ENCODE measurements around the gene CAMKMT.

Gene CAMKMT

GRCh38 chr2:44519026-44519425 lies 157.3 kb downstream of the CAMKMT start:
- DNase-seq (ENCODE audit: low read depth), result no peak

GRCh38 chr2:44522846-44523245 lies 161.1 kb downstream of the CAMKMT start:
- no peak for DNase-seq (ENCODE audit: low read depth)
- H3K4me3 ChIP-seq (ENCODE audit: control insufficient read depth, low read depth, low read length), result no peak overlapping the region
- TF ChIP-seq CTCF (IDR thresholded peaks at IDR 0.05; ENCODE audit: control insufficient read depth, insufficient read depth, low read depth, low read length, missing control alignments), result no peak

More at GRCh38 chr2:44519026-44519425, 157.3 kb downstream of the CAMKMT start:
- TF ChIP-seq CTCF (IDR thresholded peaks at IDR 0.05; ENCODE audit: control insufficient read depth, insufficient read depth, low read depth, low read length, missing control alignments), result no peak
- no peak overlapping the region for H3K4me3 ChIP-seq (ENCODE audit: control insufficient read depth, low read depth, low read length)

GRCh38 chr2:44524347-44524926 lies 162.7 kb downstream of the CAMKMT start:
- no peak for TF ChIP-seq CTCF (IDR thresholded peaks at IDR 0.05; ENCODE audit: control insufficient read depth, insufficient read depth, low read depth, low read length, missing control alignments)
- DNase-seq (ENCODE audit: low read depth), result no peak
- H3K4me3 ChIP-seq (ENCODE audit: control insufficient read depth, low read depth, low read length), result no peak overlapping the region

- TF ChIP-seq CTCF (IDR thresholded peaks at IDR 0.05; ENCODE audit: control insufficient read depth, insufficient read depth, low read depth, low read length, missing control alignments), result no peak
- DNase-seq (ENCODE audit: low read depth), result no peak
- H3K4me3 ChIP-seq (ENCODE audit: control insufficient read depth, low read depth, low read length), result no peak overlapping the region
Measured at GRCh38 chr2:44526352-44526751, 164.6 kb downstream of the CAMKMT start.

- TF ChIP-seq CTCF (IDR thresholded peaks at IDR 0.05; ENCODE audit: control insufficient read depth, insufficient read depth, low read depth, low read length, missing control alignments), result no peak
- DNase-seq (ENCODE audit: low read depth), result peak; percentile 79
- H3K4me3 ChIP-seq (ENCODE audit: control insufficient read depth, low read depth, low read length), result no peak overlapping the region
Measured at GRCh38 chr2:44528595-44528994, 166.8 kb downstream of the CAMKMT start.

GRCh38 chr2:44529448-44529847 lies 167.7 kb downstream of the CAMKMT start:
- DNase-seq (ENCODE audit: low read depth), result no peak
- no peak overlapping the region for H3K4me3 ChIP-seq (ENCODE audit: control insufficient read depth, low read depth, low read length)
- no peak for TF ChIP-seq CTCF (IDR thresholded peaks at IDR 0.05; ENCODE audit: control insufficient read depth, insufficient read depth, low read depth, low read length, missing control alignments)

- H3K4me3 ChIP-seq (ENCODE audit: control insufficient read depth, low read depth, low read length), result no peak overlapping the region
- TF ChIP-seq CTCF (IDR thresholded peaks at IDR 0.05; ENCODE audit: control insufficient read depth, insufficient read depth, low read depth, low read length, missing control alignments), result no peak
- DNase-seq (ENCODE audit: low read depth), result no peak
Measured at GRCh38 chr2:44531289-44531688, 169.5 kb downstream of the CAMKMT start.
